HepG2 (cell line): ENCODE measurements around the gene ERBB4. TPM values are rescaled to one million over a fixed set of nuclear protein-coding genes. Genes with fewer than 3 reads are reported as not detected.

Source experiments
- ATAC-seq: fragments of 200-7000 bp; cut with Tn5 transposase; 3 replicates; pipeline ENCODE4 v1.9.1; 2020; ENCODE audit warnings: mild to moderate bottlenecking, moderate library complexity
- BruUV-seq: library from RNA; stranded (reverse); fragments of 400-500 nt; replicated peaks from 2 replicates; lab custom pipeline; 2021; lab: Mats Ljungman, UMichigan
- CTCF ChIA-PET: fragments of 300-600 bp; formaldehyde crosslinking; extraction: SDS; loops from one replicate; lab custom pipeline; 2021; ENCODE audit warnings: low total read pairs, inconsistent platforms, low intra/inter-chr PET ratio; lab: Yijun Ruan, JAX
- POLR2A ChIA-PET: fragments of 350-600 bp; sonication (Branson Sonifier 250); formaldehyde crosslinking; loops from one replicate; lab custom pipeline; 2020; ENCODE audit warnings: antibody characterized with exemption, inconsistent platforms; lab: Yijun Ruan, JAX
- DNase-seq: peaks from one replicate; pipeline ENCODE4 v3.0.0-alpha.2; 2015; ENCODE audit warnings: low spot score
- FAIRE-seq: peaks from 3 replicates; lab custom pipeline; 2011; peaks lifted over from hg19 to GRCh38; lab: Jason Lieb, UNC
- H2AFZ ChIP-seq: one replicate; pipeline ENCODE4 v1.6.1; 2011; ENCODE audit warnings: low read length, inconsistent platforms
- H3K27ac ChIP-seq: fragments of 300-600 bp; 3 replicates; pipeline ENCODE4 v1.8.0; 2011; ENCODE audit warnings: mixed run types, mild to moderate bottlenecking, mixed read lengths, low read length, inconsistent platforms; ENCODE audit not compliant: insufficient read depth; ENCODE audit errors: extremely low read length
- H3K27me3 ChIP-seq, 2 experiments: fragments of 200-600 bp in 1 of 2; 2 replicates in 1 of 2; 3 replicates in 1 of 2; pipeline versions ENCODE4 v1.6.0 to v1.8.0; 2011; ENCODE audit warnings: low read length in 2 of 2, mild to moderate bottlenecking in 2 of 2, moderate library complexity in 2 of 2, inconsistent platforms in 1 of 2; ENCODE audit not compliant: insufficient read depth in 2 of 2, control insufficient read depth in 1 of 2
- H3K36me3 ChIP-seq, 2 experiments: fragments of 200-600 bp in 1 of 2; replicated peaks in 1 of 2; 2 replicates in 1 of 2; 3 replicates in 1 of 2; pipeline versions ENCODE4 v1.5.1 to v1.8.0; 2011; ENCODE audit warnings: low read length in 2 of 2, inconsistent platforms in 1 of 2; ENCODE audit not compliant: insufficient read depth in 2 of 2, control insufficient read depth in 1 of 2
- H3K4me1 ChIP-seq: 2 replicates; pipeline ENCODE4 v1.5.1; 2012; ENCODE audit warnings: low read length, inconsistent platforms; ENCODE audit not compliant: insufficient read depth
- H3K4me2 ChIP-seq: 2 replicates; pipeline ENCODE4 v1.6.0; 2011; ENCODE audit warnings: low read depth, low read length, inconsistent platforms
- H3K4me3 ChIP-seq, 3 experiments: fragments of 200-600 bp in 1 of 3; sonication (generic), shearing (Covaris generic) in 1 of 3; replicated peaks in 1 of 3; 2 replicates each; pipeline ENCODE4 v1.5.1; 2011 to 2016; ENCODE audit warnings: low read length in 3 of 3, inconsistent platforms in 2 of 3, low read depth in 2 of 3, mild to moderate bottlenecking in 2 of 3, control low read depth in 1 of 3, mixed read lengths in 1 of 3; ENCODE audit not compliant: insufficient read depth in 1 of 3
- H3K79me2 ChIP-seq: one replicate; pipeline ENCODE4 v1.6.1; 2011; ENCODE audit warnings: low read length, inconsistent platforms; ENCODE audit not compliant: insufficient read depth
- H3K9ac ChIP-seq: 2 replicates; pipeline ENCODE4 v1.6.0; 2011; ENCODE audit warnings: mild to moderate bottlenecking, low read depth, low read length, inconsistent platforms; ENCODE audit not compliant: insufficient read depth
- H3K9me3 ChIP-seq: 2 replicates; pipeline ENCODE4 v1.5.1; 2012; ENCODE audit warnings: mild to moderate bottlenecking, low read length
- H4K20me1 ChIP-seq: 2 replicates; pipeline ENCODE4 v1.6.0; 2011; ENCODE audit warnings: inconsistent platforms, mild to moderate bottlenecking, low read length, moderate library complexity; ENCODE audit not compliant: insufficient read depth
- ATF7 ChIP-seq, 2 experiments: fragments of 450-650 bp in 1 of 2; sonication (generic) in 1 of 2; formaldehyde crosslinking in 1 of 2; IDR thresholded peaks; 2 replicates each; pipeline versions ENCODE4 v1.4.0 to v1.6.1; 2016 to 2020; ENCODE audit warnings: antibody characterized with exemption in 1 of 2, mild to moderate bottlenecking in 1 of 2, missing genetic modification reagents in 1 of 2
- CEBPB ChIP-seq: IDR thresholded peaks from 2 replicates; pipeline ENCODE4 v1.6.1; 2011; ENCODE audit warnings: low read depth, low read length, improper control_type of control experiment, borderline replicate concordance
- ETV5 ChIP-seq: IDR thresholded peaks from 2 replicates; pipeline ENCODE4 v1.6.1; 2018; ENCODE audit warnings: missing biosample characterization, missing genetic modification reagents, inconsistent platforms, borderline replicate concordance
- HNRNPUL1 ChIP-seq: fragments of 200-400 bp; formaldehyde crosslinking; IDR thresholded peaks from 2 replicates; pipeline ENCODE4 v1.6.1; 2017; ENCODE audit warnings: low read depth, mild to moderate bottlenecking, low read length, moderate library complexity
- HOMEZ ChIP-seq: IDR thresholded peaks from 2 replicates; pipeline ENCODE4 v1.6.1; 2016; ENCODE audit warnings: low read depth
- KLF11 ChIP-seq: IDR thresholded peaks from 2 replicates; pipeline ENCODE4 v1.6.1; 2016; ENCODE audit warnings: missing compliant biosample characterization
- MAFF ChIP-seq: IDR thresholded peaks from 2 replicates; pipeline ENCODE4 v1.6.1; 2011; ENCODE audit warnings: low read depth, low read length, improper control_type of control experiment
- RBM22 ChIP-seq: fragments of 200-400 bp; formaldehyde crosslinking; optimal IDR thresholded peaks from 2 replicates; pipeline ENCODE3; 2017; ENCODE audit warnings: mild to moderate bottlenecking, low read length, moderate library complexity
- RFX1 ChIP-seq: fragments of 450-650 bp; IDR thresholded peaks from 2 replicates; pipeline ENCODE4 v1.6.1; 2017
- SMAD3 ChIP-seq: sonication (generic); formaldehyde crosslinking; IDR thresholded peaks from 2 replicates; pipeline ENCODE4 v1.4.0; 2020; ENCODE audit warnings: missing genetic modification reagents
- TBX3 ChIP-seq: fragments of 450-650 bp; IDR thresholded peaks from 2 replicates; pipeline ENCODE4 v1.6.1; 2017; ENCODE audit warnings: antibody characterized with exemption, mild to moderate bottlenecking, inconsistent platforms, borderline replicate concordance
- YEATS4 ChIP-seq: sonication (generic); formaldehyde crosslinking; IDR thresholded peaks from 2 replicates; pipeline ENCODE4 v1.4.0; 2020; ENCODE audit warnings: missing genetic modification reagents, borderline replicate concordance
- ZBTB20 ChIP-seq: sonication (generic); formaldehyde crosslinking; IDR thresholded peaks from 2 replicates; pipeline ENCODE4 v1.8.1; 2023; ENCODE audit warnings: missing genetic modification reagents, low read depth, mild to moderate bottlenecking, borderline replicate concordance
- ZBTB7B ChIP-seq: sonication (generic); formaldehyde crosslinking; IDR thresholded peaks from 2 replicates; pipeline ENCODE4 v1.4.0; 2020; ENCODE audit warnings: missing genetic modification reagents
- ZNF484 ChIP-seq: sonication (generic); formaldehyde crosslinking; IDR thresholded peaks from 2 replicates; pipeline ENCODE4 v1.5.1; 2020; ENCODE audit warnings: mild to moderate bottlenecking, low read depth, missing genetic modification reagents, borderline replicate concordance
- ZSCAN31 ChIP-seq: sonication (generic); formaldehyde crosslinking; IDR thresholded peaks from 2 replicates; pipeline ENCODE4 v1.5.0; 2020; ENCODE audit warnings: low read depth, mild to moderate bottlenecking, missing genetic modification reagents
- WGBS: methylation state at CpG from one replicate; pipeline ENCODE4 v1.1.6; 2017; ENCODE audit warnings: low lambda C conversion rate; 5-methylcytosine and 5-hydroxymethylcytosine counted together
- in situ Hi-C: cut with HindIII; loops from 2 replicates; pipeline ENCODE4 v1.10.0; 2017; ENCODE audit warnings: low pct_unique_long_range_greater_than_20kb; ENCODE audit not compliant: extremely low pct_ligation_motif_present
- intact Hi-C: fragments of 100-400 bp; cut with micrococcal nuclease; formaldehyde crosslinking; loops from one replicate; pipeline ENCODE4 v1.10.0; 2022; ENCODE audit not compliant: unreplicated experiment
- polyA plus RNA-seq, 8 experiments: library from polyadenylated mRNA; depleted of rRNA in 3 of 8; stranded (reverse) in 7 of 8; unstranded in 1 of 8; fragments of >200 nt; fragmentation: Illumina TruSeq in 4 of 8; extraction: Trizol in 4 of 8; gene quantifications; 2 replicates each; pipeline versions ENCODE4 v1.2.1 to v1.2.3, GENCODE V29; 2011 to 2016; ENCODE audit warnings: low read depth in 4 of 8, missing spikeins in 1 of 8, mixed read lengths in 1 of 8; ENCODE audit not compliant: insufficient read depth in 1 of 8
- total RNA-seq, 5 experiments: library from RNA; depleted of rRNA; stranded (reverse); fragments of >200 nt; fragmentation: Illumina TruSeq; extraction: Trizol; gene quantifications; 2 replicates each; pipeline ENCODE4 v1.2.3, GENCODE V29; 2016; ENCODE audit warnings: low read depth in 1 of 5
- TF ChIP-seq, protein P1 (sequence below): sonication (generic); formaldehyde crosslinking; IDR thresholded peaks from 2 replicates; pipeline ENCODE4 v1.5.0; 2020; ENCODE audit warnings: mild to moderate bottlenecking, missing genetic modification reagents

The ERBB4 gene
- total and polyA plus RNA-seq, 2 of the 13 experiments (the other 11 are each of a cell fraction or from before 2014, with no cell fraction given): not detected

DNA sequence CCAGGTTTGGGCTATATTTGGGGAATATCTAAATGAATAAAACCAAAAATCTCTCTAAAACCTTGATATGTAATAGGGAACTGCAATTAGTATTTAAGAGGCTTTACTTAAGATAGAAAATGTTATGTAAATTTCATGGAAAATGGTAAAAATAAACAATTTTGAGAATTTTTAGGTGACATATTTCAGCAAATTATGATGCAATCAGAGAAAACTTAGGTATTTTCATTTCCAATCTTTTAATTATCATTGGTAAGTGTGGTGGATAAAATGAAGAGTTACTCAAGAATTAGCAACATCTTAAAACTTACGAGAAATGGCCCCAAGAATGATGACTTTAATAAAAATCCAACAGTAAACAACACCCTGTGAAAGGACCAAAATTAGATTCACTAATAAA, 571.4 kb downstream of the ERBB4 start:
- WGBS: 5% methylated on average over 1 of the region's 1 CpG
- BruUV-seq: no TSS peak
- intact Hi-C loops: no loop called here
- Histone ChIP-seq H2AFZ (no peak overlapping the region), H3K4me3 (no peak overlapping the region), H3K27ac (no peak overlapping the region), H3K4me1 (no peaks in the 10 kb centered on the region), H3K4me2 (no peak overlapping the region), H3K79me2 (no peaks in the 10 kb centered on the region), H3K27me3 (no peaks in the 10 kb centered on the region), H4K20me1 (no peaks in the 10 kb centered on the region), H3K9me3 (0 out of 2 replicates have a peak, but pooled peaks cover 7% of the 10 kb centered on the region), H3K36me3 (no peaks in the 10 kb centered on the region), H3K9ac (no peak overlapping the region)
- ATAC-seq (no peak), DNase-seq (no peak), FAIRE-seq (no peak)
- TF ChIP-seq ATF7 (IDR thresholded peaks at IDR 0.05): peak; percentile 75
- no peak for TF ChIP-seq ATF7 (CRISPR knock-in tag; IDR thresholded peaks at IDR 0.05)
- no peak for TF ChIP-seq RBM22
- TF ChIP-seq TBX3: no peak
- peak; percentile 52; the same call in 1 of the 2 replicates for TF ChIP-seq CEBPB
- CTCF ChIA-PET: no interaction called here
- POLR2A ChIA-PET: no interaction called here
- in situ Hi-C loops: no loop called here

GRCh38 chr2:211963969-211964368, 574.6 kb downstream of the ERBB4 start:
- Histone ChIP-seq H3K4me3 (no peak overlapping the region), H3K4me1 (no peaks in the 10 kb centered on the region), H2AFZ (no peak overlapping the region), H3K9ac (no peak overlapping the region), H3K36me3 (no peaks in the 10 kb centered on the region), H3K27me3 (no peaks in the 10 kb centered on the region), H3K9me3 (no peaks in the 10 kb centered on the region), H3K79me2 (no peaks in the 10 kb centered on the region), H3K27ac (no peak overlapping the region), H3K4me2 (no peak overlapping the region), H4K20me1 (no peaks in the 10 kb centered on the region)
- ATAC-seq (no peak), DNase-seq (no peak), FAIRE-seq (no peak)
- 18% methylated on average over 1 of the region's 1 CpG for WGBS
- TF ChIP-seq KLF11 (CRISPR knock-in tag) (no peak), ZBTB20 (CRISPR knock-in tag) (no peak), SMAD3 (CRISPR knock-in tag) (no peak), ZNF484 (CRISPR knock-in tag) (no peak), HNRNPUL1 (no peak), HOMEZ (CRISPR knock-in tag) (no peak), ZSCAN31 (CRISPR knock-in tag) (no peak), ZBTB7B (CRISPR knock-in tag) (no peak), ETV5 (CRISPR knock-in tag) (no peak), MAFF (no peak), RFX1 (no peak), YEATS4 (CRISPR knock-in tag) (no peak)
- TF ChIP-seq, protein P1, sequence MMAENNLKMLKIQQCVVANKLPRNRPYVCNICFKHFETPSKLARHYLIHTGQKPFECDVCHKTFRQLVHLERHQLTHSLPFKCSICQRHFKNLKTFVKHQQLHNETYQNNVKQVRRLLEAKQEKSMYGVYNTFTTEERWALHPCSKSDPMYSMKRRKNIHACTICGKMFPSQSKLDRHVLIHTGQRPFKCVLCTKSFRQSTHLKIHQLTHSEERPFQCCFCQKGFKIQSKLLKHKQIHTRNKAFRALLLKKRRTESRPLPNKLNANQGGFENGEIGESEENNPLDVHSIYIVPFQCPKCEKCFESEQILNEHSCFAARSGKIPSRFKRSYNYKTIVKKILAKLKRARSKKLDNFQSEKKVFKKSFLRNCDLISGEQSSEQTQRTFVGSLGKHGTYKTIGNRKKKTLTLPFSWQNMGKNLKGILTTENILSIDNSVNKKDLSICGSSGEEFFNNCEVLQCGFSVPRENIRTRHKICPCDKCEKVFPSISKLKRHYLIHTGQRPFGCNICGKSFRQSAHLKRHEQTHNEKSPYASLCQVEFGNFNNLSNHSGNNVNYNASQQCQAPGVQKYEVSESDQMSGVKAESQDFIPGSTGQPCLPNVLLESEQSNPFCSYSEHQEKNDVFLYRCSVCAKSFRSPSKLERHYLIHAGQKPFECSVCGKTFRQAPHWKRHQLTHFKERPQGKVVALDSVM: no peak
- in situ Hi-C loops: no loop called here
- ChIA-PET CTCF (no interaction called here), POLR2A (no interaction called here)
- BruUV-seq: no TSS peak
- intact Hi-C loops: no loop called here
